ENCODE results near the gene CD247.

The CD247 gene

DNA sequence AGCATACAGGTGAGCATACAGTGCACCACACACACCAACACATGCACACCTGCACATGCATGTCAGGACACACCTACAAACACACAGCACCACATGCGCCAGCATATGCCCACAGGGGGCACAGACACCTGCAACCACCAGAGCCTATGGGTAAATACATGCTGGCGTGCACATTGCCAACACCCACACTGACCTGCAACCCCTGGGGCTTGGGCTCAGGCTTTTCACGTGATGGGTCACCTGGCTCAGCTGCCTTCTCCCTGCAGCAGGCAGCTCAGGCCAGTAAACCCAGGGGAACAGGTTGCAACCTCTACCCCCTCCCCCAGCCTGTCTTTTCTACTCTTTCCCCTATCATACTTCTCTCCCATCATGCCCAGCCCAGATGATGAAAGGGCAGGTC lies 8.1 kb downstream of the CD247 start:
- no peak for DNase-seq

DNA sequence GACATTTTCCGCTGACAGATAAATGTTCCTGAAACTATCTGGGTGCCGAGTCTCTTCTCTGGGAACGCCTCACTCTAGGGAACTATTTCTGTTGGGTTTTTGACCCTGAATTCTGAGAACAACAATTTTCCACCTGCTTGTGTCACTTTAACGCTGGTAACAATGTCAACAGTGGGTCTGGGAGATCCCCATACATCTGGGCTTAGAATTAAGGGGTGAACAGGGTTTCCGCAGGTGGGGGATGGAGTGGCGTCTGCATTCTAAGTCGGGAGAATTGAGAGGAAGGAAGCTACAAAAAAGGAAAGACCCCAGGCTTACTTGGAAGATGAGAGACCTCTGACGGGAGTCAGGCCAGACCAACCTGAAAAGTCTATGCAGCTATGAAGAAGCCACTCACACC lies 8.7 kb downstream of the CD247 start:
- DNase-seq, result no peak

DNA sequence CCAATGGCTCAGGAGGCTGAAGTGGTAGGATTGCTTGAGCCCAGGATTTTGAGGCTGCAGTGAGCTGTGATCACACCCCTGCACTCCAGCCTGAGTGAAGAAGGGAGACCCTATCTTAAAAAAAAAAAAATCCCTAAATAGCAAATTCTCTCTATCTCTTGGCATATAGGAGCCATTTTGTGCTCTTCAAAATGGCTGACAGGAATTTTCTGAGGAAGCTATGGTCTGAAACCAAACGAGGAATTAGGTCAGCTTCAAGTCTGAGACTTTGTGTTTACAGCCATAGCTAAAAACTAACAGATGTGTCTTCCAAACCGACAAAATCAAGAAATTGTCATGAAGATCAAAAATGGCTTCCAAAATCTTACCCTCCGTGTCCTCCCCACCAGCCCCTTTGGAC lies 10.6 kb downstream of the CD247 start:
- DNase-seq, result no peak

DNA sequence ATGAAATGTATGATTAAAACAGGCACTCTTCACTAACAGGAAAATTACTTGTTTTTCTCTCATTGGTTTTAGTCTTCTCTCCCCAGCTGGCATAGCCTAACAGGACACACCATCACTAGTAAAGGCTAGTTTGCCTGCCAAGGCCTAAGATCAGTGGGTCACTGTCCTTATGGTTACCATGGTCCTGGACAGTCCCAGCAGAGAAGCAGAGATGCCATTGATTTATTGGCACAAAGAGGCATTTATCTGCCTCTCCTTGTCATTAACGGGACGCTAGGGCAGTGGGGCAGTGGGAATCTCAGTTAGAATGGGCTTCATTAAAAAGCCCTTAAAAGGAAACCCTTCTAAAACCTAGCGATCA lies 13.9 kb downstream of the CD247 start:
- DNase-seq, result no peak

DNA sequence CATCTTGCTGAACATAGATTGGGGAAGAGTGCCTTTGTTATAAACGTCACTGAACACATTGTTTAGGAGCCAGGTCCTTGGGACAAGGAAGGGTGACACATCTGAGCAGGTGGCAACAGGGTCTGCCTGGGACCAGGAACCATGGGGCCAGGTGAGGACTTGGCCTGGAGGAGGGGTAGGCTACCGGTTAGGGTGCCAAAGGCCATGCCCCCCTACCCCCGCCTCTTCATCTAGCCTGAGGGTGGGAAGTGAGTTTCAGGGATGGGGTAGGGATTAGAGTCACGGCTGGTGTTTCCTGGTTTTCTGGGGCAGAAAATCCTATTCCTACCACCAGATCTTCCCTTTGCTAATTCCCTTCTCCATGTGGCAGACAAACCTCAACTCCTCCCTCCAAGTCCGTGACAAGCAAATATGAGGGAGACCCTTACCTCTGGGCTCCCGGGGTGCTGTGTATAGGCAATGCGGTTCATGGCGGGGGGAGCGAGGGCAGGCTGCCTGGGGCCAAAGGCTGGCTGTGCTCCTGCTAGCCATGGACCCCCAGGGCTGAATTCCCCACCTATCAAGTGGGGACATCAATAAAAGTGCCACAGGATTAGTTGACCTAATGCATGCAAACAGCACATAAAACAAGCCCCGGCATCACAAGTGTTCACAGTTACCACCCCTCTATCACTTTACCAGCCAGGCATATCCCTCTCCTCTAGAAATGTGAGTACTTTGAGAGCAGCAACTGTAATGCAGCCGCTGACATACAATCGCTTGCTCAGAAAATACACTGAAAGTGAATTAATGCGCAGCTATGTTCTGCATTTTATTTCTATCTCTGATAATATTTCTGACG lies 14.5 kb downstream of the CD247 start:
- DNase-seq, result no peak

DNA sequence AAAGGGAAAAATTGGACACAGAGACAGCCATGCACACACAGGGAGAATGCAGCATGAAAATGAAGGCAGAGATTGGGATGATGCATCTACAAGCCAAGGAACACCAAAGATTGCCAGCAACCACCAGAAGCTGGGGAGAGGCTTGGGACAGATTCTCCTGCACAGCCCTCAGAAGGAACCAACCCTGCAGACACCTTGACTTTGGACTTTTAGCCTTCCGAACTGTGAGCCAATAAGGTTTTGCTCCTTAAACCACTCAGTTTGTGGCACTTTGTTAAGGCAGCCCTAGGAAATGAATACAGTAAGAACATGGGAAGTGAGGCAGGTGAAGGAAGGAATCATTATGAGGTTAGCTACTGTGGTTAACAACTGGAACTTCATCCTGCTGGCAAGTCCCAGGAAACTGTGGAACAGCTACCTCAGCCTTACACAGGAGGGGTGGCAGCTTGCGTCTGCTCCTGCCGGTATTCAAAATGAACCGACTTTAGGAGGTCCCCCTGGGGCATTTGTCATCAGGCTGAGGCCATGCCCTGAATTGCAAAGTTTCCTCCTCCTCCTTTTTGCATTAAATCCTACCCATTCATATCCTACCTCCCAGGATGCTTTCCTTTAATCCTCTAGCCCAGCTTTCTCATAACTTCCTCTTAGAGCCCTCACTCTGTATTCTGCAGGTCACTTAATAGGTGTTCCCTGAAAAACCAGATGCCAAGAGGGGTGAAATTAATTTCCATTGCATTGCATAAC lies 15.4 kb downstream of the CD247 start:
- DNase-seq, result no peak

DNA sequence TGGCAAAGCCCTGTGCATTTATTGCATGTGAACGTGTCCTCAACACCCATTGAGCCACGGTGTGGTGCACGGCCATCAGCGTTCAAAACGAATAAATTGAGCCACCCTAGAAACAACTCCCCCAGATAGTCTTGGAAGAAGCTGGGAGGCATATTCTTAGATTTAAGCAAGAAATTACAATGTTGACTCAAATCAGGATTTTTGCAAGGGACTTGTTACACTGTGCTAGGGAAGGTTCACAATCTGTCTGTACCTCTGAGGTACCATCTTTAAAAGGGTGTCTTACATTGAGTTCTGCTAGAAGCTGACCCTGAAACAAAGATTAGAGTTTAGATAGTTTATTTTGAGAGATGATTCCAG lies 16.2 kb downstream of the CD247 start:
- DNase-seq, result no peak

DNA sequence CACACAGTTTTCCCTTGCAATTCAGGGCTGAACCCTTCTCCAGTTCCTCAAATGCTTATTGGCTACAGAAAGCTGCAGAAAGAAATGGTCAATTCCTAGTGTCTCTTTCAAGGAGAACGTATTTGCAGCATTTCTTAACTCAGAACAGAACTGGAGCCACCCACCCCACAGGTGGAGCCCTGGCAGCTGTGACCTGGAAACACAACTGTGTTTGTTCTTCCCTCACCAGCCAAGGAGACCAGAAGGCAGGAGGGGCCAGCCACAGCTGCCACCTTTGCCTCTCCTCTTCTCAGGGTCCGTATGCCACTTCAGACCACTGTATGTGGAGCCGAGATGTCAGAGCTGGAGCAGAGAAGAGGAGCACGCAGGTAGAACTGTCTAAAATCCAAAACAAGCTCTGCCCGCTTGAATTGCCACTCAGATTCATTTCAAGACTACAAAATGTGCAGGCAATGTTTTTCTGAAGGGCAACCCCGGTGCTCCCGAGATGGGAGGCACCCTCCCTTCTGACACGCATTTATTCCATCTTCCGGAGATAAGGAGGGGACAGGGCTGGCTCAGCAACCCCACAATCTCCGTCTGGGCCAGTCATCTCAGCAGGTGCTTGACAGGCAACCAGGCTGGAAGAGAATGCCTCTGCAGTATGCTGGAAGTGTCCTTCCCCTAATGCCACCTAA lies 16.7 kb downstream of the CD247 start:
- no peak for DNase-seq

DNA sequence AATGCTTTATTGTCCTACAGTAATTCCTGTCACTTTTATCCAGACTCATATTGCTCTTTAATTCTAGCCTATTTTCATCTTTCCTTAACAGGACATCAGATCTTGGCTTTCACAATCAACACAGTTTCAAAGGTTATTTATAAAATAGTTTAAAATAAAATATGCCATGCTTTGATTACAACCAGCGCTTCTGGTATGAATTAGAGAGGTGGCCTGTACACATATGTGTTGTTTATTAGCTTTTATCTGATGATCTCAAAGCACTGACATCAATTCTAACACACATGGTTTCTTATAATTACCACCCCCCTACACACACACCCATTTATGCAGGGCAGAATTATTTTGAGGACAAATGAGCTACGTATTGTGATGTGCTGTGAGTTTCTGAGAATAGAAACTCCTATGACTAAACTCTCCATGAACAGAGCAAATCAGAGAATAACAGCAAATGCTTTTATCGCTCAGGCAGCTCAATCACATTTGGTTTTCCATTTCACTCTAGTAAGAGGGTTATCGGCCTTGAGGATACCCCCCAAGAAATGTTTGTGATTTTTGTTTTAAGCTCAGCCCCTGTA lies 18.0 kb downstream of the CD247 start:
- no peak for DNase-seq

DNA sequence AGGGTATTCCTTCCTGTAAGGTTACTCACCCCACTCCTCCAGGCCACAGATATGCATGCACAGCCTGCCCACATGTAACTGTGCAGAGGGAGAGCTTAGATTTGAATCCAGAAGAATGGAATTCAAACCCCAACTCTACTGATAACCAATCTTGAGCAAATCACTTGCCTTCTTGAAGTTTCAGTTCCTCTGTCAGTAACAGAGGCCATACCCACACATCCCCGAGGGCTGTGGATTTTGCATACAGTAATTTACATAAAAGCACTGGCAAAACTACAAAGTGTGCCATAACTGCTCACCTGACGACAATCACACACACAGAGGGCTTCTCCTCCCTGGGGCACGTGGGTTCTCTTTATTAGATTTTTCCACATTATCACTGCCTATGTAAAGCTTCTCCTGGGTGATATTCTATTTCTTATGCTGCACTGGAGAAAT lies 18.6 kb downstream of the CD247 start:
- no peak for DNase-seq

DNA sequence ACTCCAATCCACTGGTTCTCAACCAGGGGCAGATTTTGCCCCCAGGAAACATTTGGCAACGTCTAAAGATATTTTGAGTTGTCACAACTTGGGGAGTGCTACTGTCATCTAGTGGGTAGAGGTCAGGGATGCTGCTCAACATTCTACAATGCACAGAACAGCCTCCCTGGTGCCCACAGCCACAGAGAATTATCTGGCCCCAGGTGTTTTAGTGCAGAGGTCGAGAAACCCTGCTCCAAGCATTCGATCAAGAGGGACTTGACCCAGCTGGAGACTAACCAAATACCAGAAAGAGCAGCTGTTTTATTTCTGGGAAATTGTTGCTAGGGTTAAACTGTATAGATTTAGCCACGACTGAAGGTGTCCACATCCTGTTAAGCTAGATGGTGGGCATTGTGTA lies 19.2 kb downstream of the CD247 start:
- no peak for DNase-seq

DNA sequence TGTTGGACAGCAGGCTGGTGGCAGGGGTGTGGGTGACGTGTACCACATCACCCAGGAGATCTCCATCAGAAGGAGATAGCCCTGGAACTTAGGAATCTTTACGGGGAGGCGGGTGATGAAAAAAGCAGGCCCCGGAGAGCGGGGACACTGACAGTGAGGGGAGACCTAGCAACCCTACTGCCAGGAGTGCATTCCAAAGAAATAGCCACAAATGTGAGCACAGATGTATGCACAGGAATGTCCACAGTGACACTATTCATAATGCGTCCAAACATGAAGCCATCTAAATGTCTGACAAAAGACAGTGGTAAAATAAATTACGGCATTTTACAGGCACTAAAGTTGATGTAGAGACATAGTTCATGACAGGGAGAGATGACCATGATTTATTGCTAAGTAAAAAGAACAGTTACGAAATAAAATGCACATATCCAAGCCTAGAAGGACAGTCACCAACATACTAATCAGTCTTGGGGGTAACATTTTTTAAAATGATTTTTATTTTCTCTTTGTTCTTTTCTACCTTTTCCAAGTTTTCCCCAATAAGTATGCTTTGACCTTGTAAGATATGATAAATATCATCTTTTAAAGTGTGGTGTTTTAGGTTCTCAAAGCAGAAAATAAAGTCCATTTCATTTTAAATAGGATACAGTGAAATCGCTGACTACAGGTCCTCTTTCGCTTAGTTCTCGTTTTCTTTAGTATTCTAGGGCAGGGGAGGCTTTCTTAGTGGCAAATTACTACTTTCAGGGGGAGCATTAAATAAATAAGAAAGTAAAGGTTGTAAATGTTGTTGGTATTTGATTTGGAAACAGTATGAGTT lies 21.3 kb downstream of the CD247 start:
- no peak for DNase-seq

DNA sequence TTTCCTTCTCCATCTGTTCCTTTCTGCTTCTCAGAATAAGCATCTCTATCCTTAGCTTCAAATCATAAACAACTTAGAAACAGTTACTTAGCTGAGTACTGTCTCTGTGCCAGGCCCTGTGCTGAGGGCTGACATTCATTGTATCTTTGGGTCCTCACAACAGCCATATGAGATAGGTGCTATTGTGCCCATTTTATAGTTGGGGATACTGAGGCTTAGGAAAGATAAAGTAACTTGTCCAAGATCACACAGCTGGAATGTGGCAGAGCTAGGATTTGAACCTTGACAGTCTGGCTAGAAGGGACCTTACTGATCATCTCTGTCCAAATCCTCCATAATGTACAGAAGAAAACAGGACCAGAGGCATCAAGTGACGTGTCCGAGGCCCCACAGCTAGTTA lies 25.0 kb downstream of the CD247 start:
- no peak for DNase-seq

DNA sequence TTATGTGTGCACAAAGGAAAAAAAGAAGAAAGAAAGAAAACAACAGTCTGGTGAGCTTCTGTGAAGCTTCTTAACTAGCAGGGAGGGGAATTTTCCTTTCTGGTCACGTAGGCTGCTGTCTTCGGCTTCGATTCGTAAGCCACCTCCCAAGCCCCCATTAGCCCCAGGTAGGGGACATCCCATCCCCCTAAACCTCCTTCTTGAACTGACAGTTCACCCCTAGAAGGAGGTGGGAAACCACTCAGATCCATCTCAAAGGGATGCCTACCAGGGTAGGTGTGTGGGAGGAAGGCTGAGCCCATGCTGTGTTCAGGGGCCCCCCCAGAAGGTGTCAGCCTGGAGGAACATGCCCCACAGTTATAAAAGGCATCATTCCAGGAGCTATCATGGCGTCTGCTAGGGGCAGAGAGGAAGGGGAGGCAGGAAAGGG lies 25.8 kb downstream of the CD247 start:
- no peak for DNase-seq

DNA sequence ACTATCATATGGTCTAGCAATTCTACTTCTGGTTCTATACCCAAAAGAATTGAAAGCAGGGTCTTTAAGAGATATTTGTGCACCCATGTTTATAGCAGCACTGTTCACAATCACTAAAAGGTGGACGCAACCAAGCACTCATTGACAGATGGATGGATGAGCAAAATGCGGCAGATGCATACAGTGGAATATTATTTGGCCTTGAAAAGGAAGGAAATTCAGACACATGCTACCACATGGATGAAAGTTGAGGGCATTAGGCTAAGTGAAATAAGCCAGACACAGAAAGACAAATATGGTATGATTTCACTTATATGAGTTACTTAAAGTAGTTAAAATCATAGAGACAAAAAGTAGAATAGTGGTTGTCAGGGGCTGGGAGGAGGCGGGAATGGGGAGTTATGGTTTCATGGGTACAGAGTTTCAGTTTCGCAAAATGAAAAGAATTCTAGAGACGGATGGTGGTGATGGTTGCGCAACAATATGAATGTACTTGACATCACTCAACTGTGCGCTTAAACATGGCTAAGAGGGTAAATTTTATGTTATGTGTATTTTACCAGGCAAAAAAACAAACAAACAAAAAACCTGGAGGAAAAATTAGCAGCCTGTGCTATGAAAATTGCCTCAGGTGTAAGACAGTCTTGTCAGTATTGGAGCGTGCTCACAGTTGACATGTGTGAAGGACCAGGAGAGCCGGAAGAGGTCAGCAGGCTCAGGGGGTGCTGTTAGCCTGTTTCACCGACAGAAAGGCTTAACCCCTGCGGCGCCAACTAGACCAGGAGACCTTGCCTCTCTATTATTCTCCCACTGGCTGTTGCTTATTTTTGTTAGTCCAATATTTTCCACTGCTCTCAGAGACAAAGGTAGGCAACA lies 26.5 kb downstream of the CD247 start:
- no peak for DNase-seq

DNA sequence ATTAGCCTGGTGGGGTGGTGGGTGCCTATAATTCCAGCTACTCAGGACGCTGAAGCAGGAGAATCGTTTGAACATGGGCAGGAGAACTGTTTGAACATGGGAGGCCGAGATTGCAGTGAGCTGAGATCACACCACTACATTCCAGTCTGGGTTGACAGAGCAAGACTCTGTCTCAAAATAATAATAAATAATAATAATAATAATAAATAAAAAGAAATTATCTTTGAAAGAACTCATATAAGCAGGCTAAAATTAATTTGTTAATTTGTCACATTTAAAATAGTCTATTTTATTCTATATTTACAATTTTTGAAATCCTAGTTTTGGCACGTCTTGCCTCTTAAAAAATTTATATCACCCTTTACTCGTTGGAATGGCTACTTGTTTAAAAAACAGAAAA lies 27.6 kb downstream of the CD247 start:
- DNase-seq, result no peak

DNA sequence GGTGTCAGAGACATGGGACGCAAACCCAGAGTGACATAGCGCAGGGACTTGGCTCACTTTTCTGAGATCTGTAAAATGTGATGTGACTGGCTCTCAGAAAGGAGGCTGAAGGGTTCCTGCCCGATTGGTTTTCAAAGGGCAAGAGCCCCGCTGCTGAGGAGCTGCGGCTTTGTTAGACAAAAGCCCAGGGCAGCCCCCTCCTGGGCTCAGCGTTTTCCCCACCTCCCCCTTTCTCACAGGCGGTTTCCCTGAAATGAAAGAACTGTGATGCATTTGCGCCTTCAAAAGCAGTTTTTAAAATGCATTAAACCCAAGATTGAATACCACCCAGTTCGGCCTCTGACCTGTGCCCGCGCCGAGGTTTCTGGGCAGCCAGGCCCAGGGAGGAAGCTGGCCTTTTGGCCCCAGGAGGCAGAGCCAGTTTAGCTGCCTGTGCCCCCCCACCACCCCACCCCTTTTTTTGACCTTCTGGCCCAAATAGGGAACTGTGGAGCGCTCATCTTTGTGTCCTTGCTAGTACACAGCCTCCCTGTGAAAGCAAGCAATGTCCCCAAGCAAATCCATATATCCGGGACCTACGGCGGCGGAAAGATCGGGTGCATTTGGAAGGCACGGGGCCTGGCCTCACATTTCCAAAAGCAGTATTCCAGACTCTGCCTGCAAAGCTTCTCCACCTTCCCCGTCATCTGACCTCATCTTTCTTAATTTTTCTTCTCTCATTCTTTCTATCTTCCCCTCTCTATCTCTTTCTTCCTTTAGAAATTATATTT lies 28.6 kb downstream of the CD247 start:
- no peak for DNase-seq

DNA sequence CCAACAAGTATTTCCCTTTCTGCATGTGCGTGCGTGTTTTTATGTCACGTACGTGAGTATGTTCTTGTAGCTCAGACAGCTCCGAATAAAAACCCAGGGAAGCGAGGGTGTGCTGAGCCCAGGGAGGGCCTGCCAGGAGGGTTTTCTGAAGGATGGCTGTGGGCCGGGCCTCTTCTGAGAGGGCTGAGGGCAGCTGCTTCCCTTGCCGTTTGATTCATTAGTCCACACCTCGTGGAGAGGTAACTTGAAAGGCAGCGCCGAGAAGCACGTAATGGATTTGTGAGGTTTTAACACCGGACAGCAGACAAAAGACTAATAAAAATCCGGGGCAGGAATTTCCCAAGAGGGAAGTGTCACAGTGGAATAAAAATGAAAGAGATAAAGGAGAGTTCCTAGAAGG lies 29.5 kb downstream of the CD247 start:
- no peak for DNase-seq

DNA sequence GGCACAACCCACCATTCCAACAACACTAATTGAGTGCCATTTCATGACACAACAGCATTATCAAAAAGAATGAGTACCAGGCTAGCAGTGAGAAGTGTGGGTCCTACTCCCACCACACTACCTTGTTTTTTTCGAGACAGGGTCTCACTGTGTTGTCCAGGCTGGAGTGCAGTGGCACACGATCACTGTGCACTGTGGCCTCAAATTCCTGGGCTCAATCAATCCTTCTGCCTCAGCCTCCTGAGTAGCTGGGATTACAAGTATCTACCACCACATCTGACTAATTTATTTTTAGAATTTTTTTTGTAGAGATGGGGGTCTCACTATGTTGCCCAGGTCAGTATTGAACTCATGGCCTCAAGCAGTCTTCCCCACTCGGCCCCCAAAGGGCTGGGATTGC lies 30.7 kb downstream of the CD247 start:
- DNase-seq, result no peak

DNA sequence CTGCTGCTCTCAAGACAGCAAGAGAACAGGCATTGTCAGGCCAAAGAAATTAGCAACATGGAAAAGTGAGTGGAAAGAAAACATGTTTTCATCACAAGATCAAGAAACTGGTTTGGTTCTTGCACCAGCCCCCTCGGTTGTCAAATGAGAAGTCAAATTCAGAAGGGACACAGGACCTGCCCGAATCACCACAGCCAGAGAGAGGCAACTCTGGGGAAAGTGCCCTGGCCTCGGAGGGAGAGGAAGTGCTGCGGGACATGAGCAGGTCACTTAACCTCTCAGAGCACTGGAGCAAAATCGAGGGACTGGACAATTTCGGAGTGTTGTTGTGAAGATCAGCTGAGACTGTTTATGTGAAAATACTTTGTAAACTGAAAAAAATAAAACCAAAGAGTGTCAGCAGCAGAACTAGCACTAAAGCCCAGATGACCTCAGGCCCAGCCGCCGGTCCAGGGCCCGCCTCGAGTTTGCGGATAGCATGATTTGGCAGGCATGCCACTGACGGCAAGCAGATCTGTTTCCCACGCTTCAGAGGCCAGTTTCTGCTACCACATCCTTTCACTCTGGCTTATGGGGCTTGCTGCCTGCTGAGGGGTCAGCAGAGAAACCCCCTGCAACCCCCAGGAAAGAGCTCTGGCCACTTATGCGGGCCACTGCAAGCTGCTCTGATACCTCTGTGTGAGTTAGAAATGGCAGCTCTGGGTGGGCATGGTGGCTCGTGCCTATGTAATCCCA lies 32.1 kb downstream of the CD247 start:
- DNase-seq, result no peak
